Stimulated activated CD4-positive, alpha-beta T cell treated with anti-CD3 and anti-CD28 coated beads, Interleukin-1b, Interleukin-23, amount 100 ng/mL, for 4 hours (primary cell): ENCODE data around the gene TMED1.

Experiments used
- DNase-seq, 2 donors: peaks; one replicate each; pipeline ENCODE4 v3.0.0-alpha.2; 2020; ENCODE audit warnings: low read depth in 2 of 2

The TMED1 gene

GRCh38 chr19:10811391-10812111, 24.5 kb downstream of the TMED1 start:
- no peak for DNase-seq

DNA sequence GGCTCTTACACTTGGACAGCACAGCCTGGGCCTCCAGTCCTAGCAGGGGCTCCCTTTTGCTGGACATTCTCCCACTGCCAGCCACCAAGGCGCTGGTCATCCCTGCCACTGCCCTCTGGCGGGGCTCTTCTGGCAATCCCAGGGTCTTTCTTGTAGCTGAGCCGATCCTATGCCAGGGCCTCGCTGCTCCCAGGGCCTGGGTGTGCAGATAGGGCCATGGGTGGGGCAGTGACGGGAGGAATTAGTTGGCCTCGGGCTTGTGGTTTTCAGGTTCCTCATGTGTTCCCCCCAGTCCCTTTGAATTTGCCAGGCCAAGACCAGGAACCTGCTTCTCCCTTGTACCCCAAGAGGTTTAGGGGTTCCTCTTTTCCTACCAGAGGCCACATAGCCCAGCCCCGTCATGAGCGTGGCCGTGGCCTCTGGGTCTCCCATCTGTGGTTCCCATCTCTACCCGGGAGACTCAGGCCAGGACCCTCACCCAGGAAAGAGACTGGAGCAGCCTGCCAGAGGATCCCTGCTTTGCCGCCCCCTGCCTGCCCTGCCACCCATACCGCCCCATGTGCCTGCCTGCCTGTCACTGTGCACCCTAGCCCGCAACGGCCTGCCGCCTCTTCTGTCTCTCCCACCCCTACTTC, 26.2 kb downstream of the TMED1 start:
- DNase-seq: no peak

DNA sequence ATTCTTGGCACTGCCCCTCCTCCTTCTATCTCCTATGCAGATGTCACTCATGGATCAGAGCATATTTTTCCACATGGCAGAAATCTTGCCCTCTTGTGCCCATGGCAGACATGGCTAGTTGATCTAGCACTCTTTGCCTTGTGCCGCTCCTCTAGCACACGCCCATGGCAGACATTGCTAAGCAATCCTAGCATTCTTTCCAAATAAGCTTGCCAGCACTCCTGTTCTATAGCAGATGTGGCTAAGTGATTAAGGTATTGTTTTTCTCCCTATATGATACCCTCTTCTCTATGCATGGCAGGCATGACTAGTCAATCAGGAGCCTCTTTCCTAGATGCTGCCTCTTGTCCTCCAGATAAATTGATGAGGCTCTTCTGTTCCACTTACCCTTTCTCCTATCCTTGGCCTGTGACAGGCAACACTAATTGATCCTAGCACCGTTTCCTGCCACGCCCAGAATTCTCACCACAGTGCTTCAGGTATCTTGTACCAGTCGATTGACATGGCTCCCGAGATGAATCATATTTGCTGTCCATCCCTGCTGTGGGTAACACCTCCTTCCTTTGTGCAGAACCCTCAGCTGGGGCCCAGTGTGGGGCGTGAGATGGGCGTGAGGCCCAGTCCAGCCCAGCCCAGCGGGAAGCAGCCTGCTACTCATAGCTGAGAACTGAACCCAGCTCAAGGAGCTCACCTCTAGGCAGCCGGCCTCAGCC, 26.9 kb downstream of the TMED1 start:
- no peak for DNase-seq

- no peak for DNase-seq
These were observed 30.2 kb downstream of the TMED1 start for GRCh38 chr19:10805758-10806247.

DNA sequence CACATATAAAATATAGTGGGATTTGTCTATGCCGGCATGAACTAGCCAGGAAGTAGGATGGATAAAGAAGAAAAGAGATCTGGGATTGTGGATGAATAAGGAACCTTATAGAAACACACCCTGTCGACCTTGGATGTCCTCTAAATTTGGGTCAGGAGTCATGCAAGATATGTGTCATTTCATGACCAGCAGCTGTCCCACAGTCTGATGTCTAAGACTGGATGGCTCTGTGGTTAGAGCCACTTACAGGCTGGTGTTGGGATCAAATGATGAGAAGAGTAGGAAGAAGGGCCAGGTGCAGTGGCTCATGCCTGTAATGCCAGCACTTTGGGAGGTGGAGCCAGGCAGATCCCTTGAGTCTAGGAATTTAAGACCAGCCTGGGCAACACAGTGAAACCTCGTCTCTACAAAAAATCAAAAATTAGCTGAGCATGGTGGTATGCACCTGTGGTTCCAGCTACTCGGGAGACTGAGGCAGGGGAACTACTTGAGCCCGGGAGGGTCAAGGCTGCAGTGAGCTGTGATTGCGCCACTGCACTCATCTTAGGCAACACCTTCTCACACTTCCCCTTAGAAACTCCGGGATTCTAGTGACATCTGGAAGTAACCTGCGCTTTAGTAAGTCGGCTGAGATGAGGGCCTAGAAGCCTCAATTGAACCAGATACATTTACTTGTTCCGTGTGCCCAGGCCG, 30.8 kb downstream of the TMED1 start:
- DNase-seq: no peak

- no peak for DNase-seq
These were observed 32.8 kb downstream of the TMED1 start for GRCh38 chr19:10803252-10803651.

DNA sequence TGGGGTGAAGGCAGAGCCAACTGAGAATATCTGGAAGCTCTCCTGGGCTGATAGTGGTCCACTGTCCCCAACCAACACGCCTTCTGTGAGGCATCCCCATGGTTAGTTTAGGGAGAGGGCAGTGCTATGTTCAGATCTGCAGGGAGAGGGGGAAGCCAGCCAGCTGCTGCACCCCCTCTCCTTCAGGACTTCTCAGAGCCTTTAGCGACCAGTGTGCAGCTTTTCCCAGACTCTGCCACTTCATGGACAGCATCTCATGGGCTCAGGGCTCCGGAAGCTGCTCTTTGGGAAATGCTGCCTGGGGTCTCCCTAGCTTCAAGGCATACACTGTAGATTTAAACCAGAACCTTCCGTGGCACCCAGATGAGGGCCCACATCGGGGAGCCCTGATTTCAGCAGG, 33.5 kb downstream of the TMED1 start:
- DNase-seq: no peak

- no peak for DNase-seq
These were observed 35.5 kb downstream of the TMED1 start for GRCh38 chr19:10800488-10800887.

- peak; percentile 64 to 72 for DNase-seq
These were observed 38.3 kb downstream of the TMED1 start for GRCh38 chr19:10797541-10798256.

GRCh38 chr19:10797078-10797477, 38.9 kb downstream of the TMED1 start:
- no peak for DNase-seq

GRCh38 chr19:10796653-10797052, 39.4 kb downstream of the TMED1 start:
- no peak for DNase-seq

GRCh38 chr19:10789866-10790265, 46.1 kb downstream of the TMED1 start:
- no peak for DNase-seq

DNA sequence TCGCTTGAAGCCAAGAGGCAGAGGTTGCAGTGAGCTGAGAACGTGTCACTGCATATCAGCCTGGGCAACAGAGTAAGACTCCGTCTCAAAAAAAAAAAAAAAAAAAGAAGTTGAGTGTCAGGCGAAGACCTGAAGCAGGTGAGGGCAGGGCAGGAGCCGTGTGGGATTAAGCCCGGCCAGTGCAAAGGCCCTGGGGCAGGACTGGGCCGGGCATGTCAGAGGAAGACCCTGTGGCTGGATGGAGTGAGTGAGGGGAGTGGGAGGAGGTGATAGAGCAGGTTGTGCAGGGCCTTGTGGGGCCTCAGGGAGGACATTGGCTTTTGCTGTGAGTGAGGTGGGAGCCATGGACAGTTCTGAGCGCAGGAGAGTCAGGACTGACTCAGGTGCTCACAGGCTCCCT, 47.9 kb downstream of the TMED1 start:
- DNase-seq: no peak

GRCh38 chr19:10784257-10784656, 51.8 kb downstream of the TMED1 start:
- DNase-seq: no peak

- no peak for DNase-seq
These were observed 53.2 kb downstream of the TMED1 start for GRCh38 chr19:10782795-10783194.
